NCI-H748 treated with DMSO at 0.1 percent for 48 hours (cell line): ENCODE results near the gene CD48.
A peak's percentile ranks its signal among the peaks of the same experiment; 100 is the strongest.
"Not testable (repeated sequence)": the region's sequence is repeated elsewhere in the genome, so short reads cannot be mapped to it uniquely, and the experiment has no call there.

Experiments
- DNase-seq: peaks from one replicate; lab custom pipeline; 2025; lab: John Stamatoyannopoulos, UW

CD48 gene

DNA sequence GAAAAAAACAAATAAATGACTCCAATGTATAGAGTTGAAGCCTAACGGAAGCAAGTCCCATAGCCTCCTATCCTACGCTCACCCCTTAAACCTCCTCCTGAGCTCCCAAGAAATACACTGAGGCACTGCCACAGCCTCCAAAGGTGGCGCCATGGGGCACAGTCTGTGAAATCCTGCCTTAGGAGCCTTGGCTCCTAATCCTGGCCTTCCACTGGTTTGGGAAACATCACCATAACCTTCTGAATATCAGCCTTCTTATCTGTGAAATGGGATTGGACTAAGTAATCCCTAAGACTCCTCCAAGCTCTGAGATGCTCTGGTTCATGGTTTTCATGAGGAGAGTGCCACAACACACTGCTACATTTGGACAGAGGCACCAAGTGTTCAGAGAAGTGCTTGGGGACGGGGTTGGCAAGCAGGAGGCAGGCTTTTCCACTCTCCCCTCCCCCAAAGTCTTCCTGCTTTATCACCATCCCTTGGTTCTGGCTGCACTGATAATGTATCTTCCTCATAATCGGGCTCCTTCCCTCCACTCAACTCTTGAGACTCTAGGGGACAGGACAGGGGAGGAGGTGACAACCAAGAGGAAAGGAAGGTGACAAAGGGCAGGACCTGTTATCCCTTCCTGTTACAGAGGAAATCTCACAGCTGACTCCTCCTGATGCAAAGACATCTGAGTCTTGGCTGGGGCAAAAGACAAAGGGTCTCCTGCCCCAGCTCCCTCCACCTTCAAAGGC lies 30.2 kb upstream of the CD48 start:
- no peak for DNase-seq

- DNase-seq = no peak
These were observed 29.5 kb upstream of the CD48 start for GRCh38 chr1:160741092-160741501.

GRCh38 chr1:160740133-160740688 lies 28.6 kb upstream of the CD48 start:
- no peak for DNase-seq

- no peak for DNase-seq
These were observed 27.5 kb upstream of the CD48 start, which contains the start of gene SLAMF7 for GRCh38 chr1:160739098-160739511. Gene SLAMF7 (plus strand): TSS chr1:160739247. CDS start chr1:160739302, 55 bp downstream.

DNA sequence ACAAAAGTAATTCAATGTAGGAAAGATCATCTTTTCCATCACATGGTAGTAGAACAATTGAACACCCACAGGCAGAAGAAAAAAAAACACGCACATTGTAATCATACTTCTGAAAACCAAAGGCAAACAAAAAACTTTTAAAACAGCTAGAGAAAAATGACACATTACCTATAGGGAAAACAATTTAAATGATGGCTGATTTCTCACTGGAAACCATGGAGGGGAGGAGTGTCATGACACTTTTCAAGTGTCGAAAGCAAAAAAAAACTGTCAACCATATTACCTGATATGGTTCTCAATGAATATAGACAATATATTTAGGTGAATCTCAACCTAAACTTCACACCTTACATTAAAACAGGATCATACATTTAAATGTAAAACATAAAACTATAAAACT lies 26.6 kb upstream of the CD48 start:
- DNase-seq = no peak

GRCh38 chr1:160734301-160734700 lies 22.7 kb upstream of the CD48 start:
- no peak for DNase-seq

DNA sequence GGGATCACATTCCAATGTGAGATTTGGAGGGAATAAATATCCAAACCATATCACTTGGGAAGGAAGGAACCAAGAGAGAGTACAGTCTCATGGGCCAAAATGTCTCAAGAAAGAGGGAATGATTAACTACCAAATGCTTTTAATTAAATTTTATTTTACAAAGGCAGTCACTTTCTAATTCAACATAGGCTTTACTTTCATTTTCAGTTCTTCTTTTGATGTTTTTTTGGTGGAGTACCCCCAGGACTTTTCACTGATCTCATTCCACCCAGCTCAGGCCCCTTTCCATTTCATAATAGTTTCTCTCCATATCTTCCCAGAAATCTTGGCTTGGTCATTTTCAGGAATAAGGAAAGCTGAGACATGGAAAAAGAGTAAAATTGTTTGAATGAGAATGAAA lies 22.3 kb upstream of the CD48 start:
- no peak for DNase-seq

GRCh38 chr1:160731990-160732389 lies 20.4 kb upstream of the CD48 start:
- no peak for DNase-seq

DNA sequence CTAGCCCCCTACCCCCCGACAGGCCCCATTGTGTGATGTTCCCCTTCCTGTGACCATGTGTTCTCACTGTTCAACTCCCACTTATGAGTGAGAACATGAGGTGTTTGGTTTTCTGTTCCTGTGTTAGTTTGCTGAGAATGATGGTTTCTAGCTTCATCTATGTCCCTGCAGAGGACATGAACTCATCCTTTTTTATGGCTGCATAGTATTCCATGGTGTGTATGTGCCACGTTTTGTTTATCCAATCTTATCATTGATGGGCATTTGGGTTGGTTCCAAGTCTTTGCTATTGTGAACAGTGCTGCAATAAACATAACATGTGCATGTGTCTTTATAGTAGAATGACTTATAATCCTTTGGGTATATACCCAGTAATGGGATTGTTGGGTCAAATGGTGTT lies 19.9 kb upstream of the CD48 start:
- not testable (repeated sequence) for DNase-seq

- no peak for DNase-seq
These were observed 15.7 kb upstream of the CD48 start for GRCh38 chr1:160727316-160727640.

- peak; percentile 21 for DNase-seq
These were observed 15.1 kb upstream of the CD48 start for GRCh38 chr1:160726498-160727315.

GRCh38 chr1:160726114-160726497 lies 14.5 kb upstream of the CD48 start:
- DNase-seq = no peak

DNA sequence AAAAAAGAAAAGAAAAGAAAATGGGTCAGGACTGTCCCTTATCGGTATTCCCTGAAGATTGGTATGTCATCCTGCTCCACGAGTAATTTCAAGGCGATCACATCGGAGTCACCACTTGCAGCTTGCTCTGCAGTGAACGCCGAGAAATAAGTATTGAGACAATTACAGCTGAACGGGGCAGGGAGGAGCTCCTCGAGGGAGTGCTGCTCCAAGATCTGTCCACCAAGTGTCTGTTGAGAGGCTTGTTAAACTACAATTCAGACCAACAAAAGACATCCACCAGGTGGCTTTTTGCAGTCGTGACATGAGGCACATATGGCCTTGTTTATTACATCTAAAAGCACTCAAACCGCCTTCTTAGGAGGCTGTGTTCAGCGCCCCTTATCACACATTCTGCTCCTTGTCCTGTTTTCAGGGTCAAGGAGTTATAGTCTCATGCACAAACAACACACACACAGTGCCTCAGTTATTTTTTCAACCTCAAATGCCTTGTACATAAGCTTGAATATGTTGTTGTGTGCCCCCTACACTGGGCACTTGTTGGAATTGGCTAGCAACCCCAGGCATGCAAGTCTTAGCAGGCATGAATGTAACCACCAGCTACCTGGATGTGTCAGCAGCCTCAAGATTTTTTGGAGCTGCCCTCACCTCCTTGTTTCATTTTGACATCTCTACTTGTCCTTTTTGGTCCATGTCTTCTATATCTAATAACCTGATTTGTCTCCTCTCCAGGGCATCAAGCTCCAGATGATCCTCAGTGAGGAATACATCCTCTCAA lies 13.0 kb upstream of the CD48 start:
- no peak for DNase-seq

DNA sequence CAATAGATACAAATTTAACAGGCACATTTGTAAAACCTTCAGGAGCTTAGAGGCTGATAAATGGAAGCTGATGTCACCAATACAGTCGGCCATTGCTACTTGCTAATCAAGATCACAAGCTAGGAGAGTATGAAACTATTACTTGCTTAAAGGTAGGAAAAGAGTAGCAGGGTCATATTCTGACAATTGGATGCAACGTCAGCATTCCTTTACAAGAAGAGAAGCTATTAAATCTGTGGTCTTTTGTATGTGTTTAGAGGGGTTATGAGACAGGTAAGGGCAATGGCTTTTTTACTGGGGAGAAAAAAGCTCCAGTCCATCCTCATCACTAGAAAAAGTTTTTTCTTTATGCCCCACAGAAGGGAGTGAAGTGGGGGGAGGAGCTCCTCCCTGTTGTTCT lies 11.7 kb upstream of the CD48 start:
- no peak for DNase-seq

GRCh38 chr1:160722726-160723125 lies 11.1 kb upstream of the CD48 start:
- no peak for DNase-seq

DNA sequence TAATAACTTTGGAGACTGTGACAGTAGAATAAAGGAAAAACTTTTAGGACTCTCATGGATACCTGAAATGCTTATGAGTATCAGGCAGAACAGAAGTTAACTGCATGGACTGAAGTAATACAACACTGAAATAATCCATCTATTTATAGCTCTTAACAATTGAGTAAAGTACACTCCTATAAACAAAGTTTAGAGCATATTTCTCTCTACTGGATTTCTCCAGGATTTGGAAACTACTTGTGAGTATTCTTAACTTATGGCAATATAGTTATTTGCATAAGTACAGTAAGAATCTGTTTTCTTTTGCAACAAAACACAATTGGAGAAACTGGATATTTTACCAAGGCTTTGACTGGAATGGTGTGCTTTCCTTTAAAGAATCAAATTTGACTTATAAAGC lies 9.9 kb upstream of the CD48 start:
- DNase-seq = no peak

DNA sequence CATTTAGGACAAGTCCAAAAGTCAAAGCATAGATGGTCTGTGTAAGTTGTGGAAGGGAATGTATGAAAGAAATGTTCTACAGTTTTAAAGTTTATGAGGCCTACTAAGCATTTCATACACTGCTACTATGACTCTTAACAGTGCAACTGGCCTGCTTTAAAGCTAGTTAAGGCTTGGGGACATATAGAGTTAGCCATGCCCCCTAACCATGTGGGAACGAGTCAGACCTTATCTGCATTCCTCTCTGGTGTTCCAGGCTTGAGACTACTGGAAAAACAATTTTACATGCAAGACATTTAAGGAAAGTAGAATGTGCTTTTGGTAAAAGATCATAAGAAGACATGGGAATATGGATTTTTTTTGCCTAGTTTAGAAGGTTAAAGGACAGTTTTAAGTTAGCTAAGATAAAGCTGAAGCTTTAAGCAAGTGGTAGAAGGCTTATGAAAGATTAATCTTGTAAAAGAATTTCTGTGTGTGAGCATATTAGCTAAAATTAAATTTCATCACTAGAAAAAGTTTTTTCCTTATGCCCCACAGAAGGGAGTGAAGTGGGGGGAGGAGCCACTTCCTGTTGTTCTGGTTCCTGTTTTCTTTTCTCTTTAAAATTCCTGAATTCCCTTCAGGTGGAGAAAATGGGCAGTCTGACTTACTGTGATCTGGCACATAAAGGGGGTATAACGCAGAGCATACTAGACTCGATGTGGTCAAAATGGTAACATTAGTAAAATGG lies 8.9 kb upstream of the CD48 start:
- DNase-seq = no peak

DNA sequence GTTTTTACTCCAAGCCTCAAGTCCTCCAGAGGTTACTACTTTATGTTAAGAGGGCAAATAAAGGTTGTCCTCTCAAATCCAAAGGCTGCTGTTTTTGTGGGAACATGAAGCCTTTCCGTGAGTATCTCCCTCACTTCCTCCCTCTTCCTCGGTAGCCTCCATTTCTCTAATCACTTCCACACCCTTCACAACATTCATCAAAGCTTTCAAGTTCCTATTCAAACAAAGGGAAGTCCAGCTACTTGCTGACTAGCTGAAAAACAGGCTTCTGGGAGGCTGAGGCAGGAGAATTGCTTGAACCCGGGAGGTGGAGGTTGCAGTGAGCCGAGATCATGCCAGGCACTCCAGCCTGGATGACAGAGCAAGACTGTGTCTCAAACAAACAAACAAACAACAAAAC lies 6.6 kb upstream of the CD48 start:
- DNase-seq = no peak

- no peak for DNase-seq
These were observed 5.7 kb upstream of the CD48 start for GRCh38 chr1:160717306-160717705.

DNA sequence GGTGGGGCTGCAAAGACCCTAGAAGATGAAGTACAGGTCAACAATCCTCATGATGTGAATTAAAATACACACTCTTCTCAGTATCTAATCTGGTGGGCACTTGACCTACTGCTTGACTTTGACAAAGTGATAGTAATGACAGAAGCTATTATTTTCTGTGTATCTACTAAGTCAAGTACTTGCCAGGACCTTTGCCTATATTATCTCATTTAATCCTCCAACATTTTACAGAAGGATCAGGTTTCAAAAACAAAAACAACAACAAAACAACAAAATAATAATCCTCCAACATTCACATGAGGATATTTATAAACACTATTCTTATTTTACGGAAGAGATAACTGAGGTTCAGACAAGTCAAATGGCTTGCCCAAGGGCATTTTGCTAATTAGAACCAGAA lies 4.4 kb upstream of the CD48 start:
- DNase-seq = no peak

GRCh38 chr1:160714034-160714648 lies 2.5 kb upstream of the CD48 start:
- DNase-seq = not testable (repeated sequence)
